H1 (cell line): ENCODE results near the gene CPHXL2.

ENCODE experiments used
- ATF2 ChIP-seq: IDR thresholded peaks from 2 replicates; pipeline ENCODE4 v1.6.1; 2012; ENCODE audit warnings: low read length, inconsistent platforms
- CTCF ChIP-seq, 3 experiments: IDR thresholded peaks; 1 replicate in 2 of 3; 2 replicates in 1 of 3; pipeline versions ENCODE4 v1.5.1 to v1.6.1; 2011; ENCODE audit warnings: low read length in 3 of 3, mild to moderate bottlenecking in 3 of 3, inconsistent platforms in 2 of 3, low read depth in 1 of 3, moderate library complexity in 1 of 3; ENCODE audit not compliant: insufficient read depth in 1 of 3; ENCODE audit errors: control extremely low read depth in 1 of 3
- EZH2 ChIP-seq: fragments of 200-600 bp; sonication (generic); IDR thresholded peaks from 2 replicates; pipeline ENCODE4 v1.7.1; 2012; ENCODE audit warnings: low read depth, mild to moderate bottlenecking, moderate library complexity, low read length, inconsistent platforms; ENCODE audit not compliant: severe bottlenecking
- SIN3A ChIP-seq, 2 experiments: IDR thresholded peaks in 1 of 2; conservative IDR thresholded peaks in 1 of 2; 2 replicates each; pipeline ENCODE4 v1.6.1; 2011 to 2012; ENCODE audit warnings: low read length in 2 of 2, improper control_type of control experiment in 1 of 2, low read depth in 1 of 2, mild to moderate bottlenecking in 1 of 2

GRCh38 chr16:75616521-75617010 is 60.2 kb downstream of the CPHXL2 start:
- TF ChIP-seq CTCF (IDR thresholded peaks at IDR 0.05; ENCODE audit: control extremely low read depth in 1 of 3, insufficient read depth in 1 of 3, low read depth in 1 of 3, low read length in 3 of 3) (no peak), EZH2 (no peak), SIN3A (conservative IDR thresholded peaks at IDR 0.05 in 1 of 2, IDR thresholded peaks at IDR 0.05 in 1 of 2; ENCODE audit: low read depth in 1 of 2, low read length in 2 of 2) (no peak), ATF2 (no peak)
